ENCODE measurements around the gene COL1A1.

GRCh38 chr17:50148226-50149090, 53.0 kb downstream of the COL1A1 start:
- TF ChIP-seq CTCF (IDR thresholded peaks at IDR 0.05) (peak in 3 of 6 experiments; percentile 31 to 40 (median 39)), POLR2A (IDR thresholded peaks at IDR 0.05) (no peak)
